Skeletal muscle satellite cell (primary cell): Measurements from ENCODE around the gene TRPC5OS. TPM values are rescaled to one million over a fixed set of nuclear protein-coding genes. Genes with fewer than 3 reads are reported as not detected.

Experiments
- H3K27me3 ChIP-seq: 2 replicates; pipeline ENCODE4 v1.7.0; 2013; ENCODE audit warnings: low read length; ENCODE audit not compliant: control insufficient read depth, insufficient read depth
- H3K36me3 ChIP-seq: 2 replicates; pipeline ENCODE4 v1.7.0; 2013; ENCODE audit warnings: mild to moderate bottlenecking, control low read depth, low read length; ENCODE audit not compliant: insufficient read depth
- H3K4me1 ChIP-seq: 2 replicates; pipeline ENCODE4 v1.7.0; 2013; ENCODE audit warnings: low read length; ENCODE audit not compliant: control insufficient read depth, insufficient read depth
- H3K4me2 ChIP-seq: 2 replicates; pipeline ENCODE4 v1.7.0; 2013; ENCODE audit warnings: mild to moderate bottlenecking, low read length
- H3K4me3 ChIP-seq: 2 replicates; pipeline ENCODE4 v1.7.0; 2013; ENCODE audit warnings: low read length
- H3K9ac ChIP-seq: 2 replicates; pipeline ENCODE4 v1.7.0; 2013; ENCODE audit warnings: mild to moderate bottlenecking, low read depth, low read length, moderate library complexity
- H3K9me3 ChIP-seq: replicated peaks from 2 replicates; pipeline ENCODE4 v1.7.0; 2013; ENCODE audit warnings: mild to moderate bottlenecking, control low read depth, low read length
- total RNA-seq: library from RNA; depleted of rRNA; stranded (reverse); fragments of >200 nt; gene quantifications from 2 replicates; pipeline ENCODE4 v1.2.3, GENCODE V29; 2012; rRNA removed

TRPC5OS gene
- total RNA-seq, result not detected in 2 replicates

- Histone ChIP-seq H3K9me3 (no peaks in the 10 kb centered on the region), H3K4me1 (no peaks in the 10 kb centered on the region), H3K4me2 (no peak within 1 kb of the TSS), H3K4me3 (no peak within 1 kb of the TSS), H3K27me3 (peaks cover 13% of the 10 kb centered on the region), H3K36me3 (no peaks in the 10 kb centered on the region), H3K9ac (no peak within 1 kb of the TSS)
Observed at GRCh38 chrX:111875881-111876280, at the start of gene TRPC5OS. TSS of gene TRPC5OS (plus strand) at chrX:111876181. CDS start at chrX:111901850, 25,669 bp downstream.

GRCh38 chrX:111829345-111829744, 46.6 kb upstream of the TRPC5OS start:
- Histone ChIP-seq H3K9ac (no peak overlapping the region), H3K4me1 (no peaks in the 10 kb centered on the region), H3K27me3 (peaks cover 29% of the 10 kb centered on the region), H3K36me3 (no peaks in the 10 kb centered on the region), H3K4me3 (no peak overlapping the region), H3K9me3 (no peaks in the 10 kb centered on the region), H3K4me2 (no peak overlapping the region)

GRCh38 chrX:111830571-111830970, 45.4 kb upstream of the TRPC5OS start:
- H3K36me3 ChIP-seq, result no peaks in the 10 kb centered on the region
- H3K9ac ChIP-seq, result no peak overlapping the region
- H3K9me3 ChIP-seq, result no peaks in the 10 kb centered on the region
- no peaks in the 10 kb centered on the region for H3K4me1 ChIP-seq
- peaks cover 32% of the 10 kb centered on the region for H3K27me3 ChIP-seq
- no peak overlapping the region for H3K4me2 ChIP-seq
- no peak overlapping the region for H3K4me3 ChIP-seq

- H3K4me1 ChIP-seq, result no peaks in the 10 kb centered on the region
- peaks cover 32% of the 10 kb centered on the region for H3K27me3 ChIP-seq
- no peaks in the 10 kb centered on the region for H3K36me3 ChIP-seq
- H3K4me2 ChIP-seq, result no peak overlapping the region
- H3K9ac ChIP-seq, result no peak overlapping the region
- H3K9me3 ChIP-seq, result no peaks in the 10 kb centered on the region
- no peak overlapping the region for H3K4me3 ChIP-seq
Observed at GRCh38 chrX:111831343-111831742, 44.6 kb upstream of the TRPC5OS start.

GRCh38 chrX:111837197-111837596, 38.8 kb upstream of the TRPC5OS start:
- H3K9ac ChIP-seq, result no peak overlapping the region
- no peak overlapping the region for H3K4me3 ChIP-seq
- no peak overlapping the region for H3K4me2 ChIP-seq
- no peaks in the 10 kb centered on the region for H3K36me3 ChIP-seq
- no peaks in the 10 kb centered on the region for H3K4me1 ChIP-seq
- H3K27me3 ChIP-seq, result peaks cover 37% of the 10 kb centered on the region
- H3K9me3 ChIP-seq, result no peaks in the 10 kb centered on the region

- Histone ChIP-seq H3K4me1 (no peaks in the 10 kb centered on the region), H3K9ac (no peak overlapping the region), H3K27me3 (peaks cover 39% of the 10 kb centered on the region), H3K4me2 (no peak overlapping the region), H3K36me3 (no peaks in the 10 kb centered on the region), H3K4me3 (no peak overlapping the region), H3K9me3 (no peaks in the 10 kb centered on the region)
Observed at GRCh38 chrX:111847491-111848133, 28.4 kb upstream of the TRPC5OS start.

- Histone ChIP-seq H3K9me3 (no peaks in the 10 kb centered on the region), H3K4me2 (no peak overlapping the region), H3K4me3 (no peak overlapping the region), H3K4me1 (no peaks in the 10 kb centered on the region), H3K36me3 (no peaks in the 10 kb centered on the region), H3K27me3 (peaks cover 39% of the 10 kb centered on the region), H3K9ac (no peak overlapping the region)
Observed at GRCh38 chrX:111848541-111848940, 27.4 kb upstream of the TRPC5OS start.

- Histone ChIP-seq H3K36me3 (no peaks in the 10 kb centered on the region), H3K4me1 (no peaks in the 10 kb centered on the region), H3K4me3 (no peak overlapping the region)
Observed at GRCh38 chrX:111850975-111851374, 25.0 kb upstream of the TRPC5OS start.

GRCh38 chrX:111854556-111855490, 21.2 kb upstream of the TRPC5OS start:
- Histone ChIP-seq H3K36me3 (no peaks in the 10 kb centered on the region), H3K9ac (no peak overlapping the region), H3K4me1 (no peaks in the 10 kb centered on the region), H3K4me3 (no peak overlapping the region), H3K9me3 (no peaks in the 10 kb centered on the region), H3K27me3 (peaks cover 35% of the 10 kb centered on the region), H3K4me2 (no peak overlapping the region)

More at GRCh38 chrX:111850975-111851374, 25.0 kb upstream of the TRPC5OS start:
- Histone ChIP-seq H3K9ac (no peak overlapping the region), H3K4me2 (no peak overlapping the region), H3K27me3 (peaks cover 45% of the 10 kb centered on the region), H3K9me3 (no peaks in the 10 kb centered on the region)

- Histone ChIP-seq H3K4me1 (no peaks in the 10 kb centered on the region), H3K9ac (no peak overlapping the region), H3K27me3 (peaks cover 15% of the 10 kb centered on the region), H3K36me3 (no peaks in the 10 kb centered on the region), H3K4me2 (no peak overlapping the region), H3K9me3 (no peaks in the 10 kb centered on the region), H3K4me3 (no peak overlapping the region)
Observed at GRCh38 chrX:111857534-111858060, 18.4 kb upstream of the TRPC5OS start.

- Histone ChIP-seq H3K4me1 (no peaks in the 10 kb centered on the region), H3K4me3 (no peak overlapping the region), H3K27me3 (peaks cover 18% of the 10 kb centered on the region), H3K36me3 (no peaks in the 10 kb centered on the region), H3K9ac (no peak overlapping the region), H3K4me2 (no peak overlapping the region), H3K9me3 (no peaks in the 10 kb centered on the region)
Observed at GRCh38 chrX:111861605-111862004, 14.4 kb upstream of the TRPC5OS start.
